ENCODE results near the gene PLA2G4B.

PLA2G4B gene

DNA sequence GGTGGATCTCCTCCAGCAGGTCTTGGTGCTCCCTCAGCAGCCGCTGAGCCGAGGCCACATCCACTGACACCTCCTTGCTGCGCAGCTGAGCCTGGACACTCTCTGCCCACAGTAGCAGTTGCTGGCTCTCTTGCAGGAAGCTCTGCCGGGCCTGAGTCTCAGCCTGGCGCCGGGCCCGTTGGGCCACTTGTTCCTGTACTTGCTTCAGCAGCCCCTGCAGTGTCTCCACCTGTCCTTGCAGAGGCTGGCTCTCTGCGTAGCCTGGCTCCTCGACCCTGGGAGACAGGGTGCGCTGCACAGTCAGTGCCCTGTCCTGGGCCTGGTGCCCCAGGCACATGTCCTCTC, 39.7 kb downstream of the PLA2G4B start:
- Mint-ChIP-seq H3K27ac (no peak overlapping the region), H3K4me1 (peaks cover 6% of the 10 kb centered on the region), H3K4me3 (no peak overlapping the region), H3K36me3 (no peaks in the 10 kb centered on the region), H3K9me3 (no peaks in the 10 kb centered on the region), H3K27me3 (peaks cover 7% of the 10 kb centered on the region)

- Mint-ChIP-seq H3K9me3 (no peaks in the 10 kb centered on the region), H3K4me1 (peaks cover 6% of the 10 kb centered on the region), H3K27ac (no peak overlapping the region), H3K4me3 (no peak overlapping the region), H3K36me3 (no peaks in the 10 kb centered on the region), H3K27me3 (peaks cover 7% of the 10 kb centered on the region)
These were observed 40.7 kb downstream of the PLA2G4B start for GRCh38 chr15:41879321-41879845.

GRCh38 chr15:41880156-41880877, 41.7 kb downstream of the PLA2G4B start:
- Mint-ChIP-seq H3K27me3 (peaks cover 7% of the 10 kb centered on the region), H3K36me3 (no peaks in the 10 kb centered on the region), H3K4me1 (peaks cover 6% of the 10 kb centered on the region), H3K27ac (no peak overlapping the region), H3K9me3 (no peaks in the 10 kb centered on the region), H3K4me3 (no peak overlapping the region)

DNA sequence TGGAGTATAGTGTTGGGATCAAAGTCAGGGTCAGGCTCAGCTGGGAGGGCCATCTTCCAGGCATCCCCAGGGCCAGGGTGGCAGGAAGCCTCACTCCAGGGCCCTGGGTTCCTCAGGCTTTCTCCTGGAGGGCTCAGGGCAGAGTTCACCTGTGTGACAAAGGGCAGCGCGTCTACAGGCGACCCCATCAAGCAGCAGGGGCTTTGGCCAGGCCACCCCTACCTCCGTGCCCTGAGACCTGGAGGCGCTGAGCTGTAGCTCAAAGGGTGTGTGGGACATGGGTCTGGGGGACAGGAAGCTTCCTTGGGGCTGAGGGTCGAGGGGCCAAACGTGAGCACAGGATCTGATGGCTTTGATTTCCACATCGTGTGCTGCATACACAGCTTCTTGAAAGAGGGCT, 42.4 kb downstream of the PLA2G4B start:
- no peak overlapping the region for H3K27ac Mint-ChIP-seq
- H3K36me3 Mint-ChIP-seq = no peaks in the 10 kb centered on the region
- peaks cover 7% of the 10 kb centered on the region for H3K27me3 Mint-ChIP-seq
- peaks cover 6% of the 10 kb centered on the region for H3K4me1 Mint-ChIP-seq
- no peaks in the 10 kb centered on the region for H3K9me3 Mint-ChIP-seq
- peak overlapping the region; percentile 49 for H3K4me3 Mint-ChIP-seq

DNA sequence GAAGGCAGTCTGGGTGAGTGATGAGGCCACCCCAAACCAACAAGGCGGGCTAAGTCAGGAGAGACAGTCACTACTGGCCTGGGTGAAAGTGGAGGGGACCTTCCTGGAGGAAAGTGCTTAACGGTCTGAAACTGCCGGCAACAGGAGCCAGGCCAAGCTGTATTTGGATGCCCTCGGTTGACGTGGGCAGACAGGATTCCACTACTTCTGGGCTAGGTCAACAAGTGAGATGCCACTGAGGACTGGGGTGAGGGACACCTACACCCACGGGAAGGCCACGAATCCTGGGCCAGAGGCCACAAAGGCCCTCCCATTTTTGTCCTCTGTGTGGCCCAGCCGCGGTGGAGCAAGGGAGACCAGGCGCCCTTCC, 42.9 kb downstream of the PLA2G4B start:
- no peak overlapping the region for H3K27ac Mint-ChIP-seq
- H3K27me3 Mint-ChIP-seq = peaks cover 7% of the 10 kb centered on the region
- H3K36me3 Mint-ChIP-seq = no peaks in the 10 kb centered on the region
- peak overlapping the region; percentile 49 for H3K4me3 Mint-ChIP-seq
- no peaks in the 10 kb centered on the region for H3K9me3 Mint-ChIP-seq
- H3K4me1 Mint-ChIP-seq = peaks cover 6% of the 10 kb centered on the region

DNA sequence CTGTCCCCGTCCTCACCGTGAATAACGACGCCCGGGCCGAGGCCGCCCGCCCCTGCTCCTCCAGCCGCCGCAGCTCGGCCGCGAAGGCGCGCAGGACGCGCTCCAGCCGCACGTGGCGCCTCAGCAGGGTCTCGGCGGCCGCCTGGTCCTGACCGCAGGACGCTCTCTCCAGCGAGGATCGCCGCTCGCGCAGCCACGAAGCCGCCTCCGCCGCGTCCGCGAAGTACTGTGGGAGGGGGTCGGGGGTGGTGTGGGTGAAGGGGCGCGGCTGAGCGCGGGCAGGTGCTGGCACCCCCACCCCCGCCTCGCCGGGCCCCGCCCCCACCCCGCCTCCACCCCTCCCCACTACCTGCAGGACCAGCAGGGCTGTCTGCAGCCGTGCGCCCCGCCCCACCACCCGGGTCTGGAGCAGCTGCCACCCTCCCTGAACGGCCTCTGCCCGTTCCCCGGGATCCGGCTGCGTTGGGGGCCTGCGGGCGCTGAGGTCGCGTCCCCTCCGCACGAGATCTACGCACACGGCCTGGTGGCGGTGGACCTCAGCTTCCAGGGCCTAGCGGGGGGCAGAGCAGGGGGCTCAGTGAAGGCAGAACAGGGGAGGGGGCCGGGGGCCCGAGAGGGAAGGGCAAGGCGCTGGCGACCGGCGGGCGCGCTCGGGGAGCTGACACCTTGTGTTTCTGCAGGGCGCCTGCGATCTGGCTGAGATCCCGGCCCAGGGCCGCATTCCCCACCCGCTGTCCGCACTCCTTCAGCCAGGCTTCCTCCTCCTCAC, 43.5 kb downstream of the PLA2G4B start:
- Mint-ChIP-seq H3K9me3 (no peaks in the 10 kb centered on the region), H3K4me3 (no peak overlapping the region), H3K27me3 (peaks cover 7% of the 10 kb centered on the region), H3K27ac (no peak overlapping the region), H3K36me3 (no peaks in the 10 kb centered on the region), H3K4me1 (peaks cover 6% of the 10 kb centered on the region)

- no peaks in the 10 kb centered on the region for H3K9me3 Mint-ChIP-seq
- no peak overlapping the region for H3K4me3 Mint-ChIP-seq
- no peak overlapping the region for H3K27ac Mint-ChIP-seq
- H3K36me3 Mint-ChIP-seq = no peaks in the 10 kb centered on the region
- H3K27me3 Mint-ChIP-seq = peaks cover 7% of the 10 kb centered on the region
- peaks cover 6% of the 10 kb centered on the region for H3K4me1 Mint-ChIP-seq
These were observed 44.2 kb downstream of the PLA2G4B start for GRCh38 chr15:41882689-41883483.

- H3K36me3 Mint-ChIP-seq = no peaks in the 10 kb centered on the region
- no peak overlapping the region for H3K4me3 Mint-ChIP-seq
- no peaks in the 10 kb centered on the region for H3K9me3 Mint-ChIP-seq
- H3K4me1 Mint-ChIP-seq = peaks cover 7% of the 10 kb centered on the region
- peaks cover 7% of the 10 kb centered on the region for H3K27me3 Mint-ChIP-seq
- no peak overlapping the region for H3K27ac Mint-ChIP-seq
These were observed 44.8 kb downstream of the PLA2G4B start for GRCh38 chr15:41883484-41883825.

GRCh38 chr15:41884458-41884857, 45.8 kb downstream of the PLA2G4B start:
- H3K27ac Mint-ChIP-seq = no peak overlapping the region
- H3K36me3 Mint-ChIP-seq = no peaks in the 10 kb centered on the region

DNA sequence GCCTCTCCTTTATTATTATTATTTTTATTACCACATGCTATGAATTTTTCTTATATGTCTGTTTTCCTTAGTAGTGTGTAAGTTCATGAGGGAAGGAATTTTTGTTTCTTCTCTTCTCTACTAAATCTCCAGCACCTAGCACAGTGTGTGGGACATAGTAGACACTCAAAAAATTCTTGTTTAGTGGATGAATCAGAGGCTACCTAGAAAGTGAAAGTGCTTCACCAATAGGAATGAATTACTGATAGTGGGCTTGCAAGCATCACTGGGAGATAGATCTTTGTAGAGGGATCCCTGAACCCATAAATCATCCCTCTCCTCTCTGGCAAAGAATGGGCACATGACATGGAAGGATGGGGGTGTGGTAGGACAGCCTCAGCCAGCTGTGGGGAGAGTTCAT, 46.7 kb downstream of the PLA2G4B start:
- peaks cover 7% of the 10 kb centered on the region for H3K27me3 Mint-ChIP-seq
- H3K9me3 Mint-ChIP-seq = no peaks in the 10 kb centered on the region
- H3K4me1 Mint-ChIP-seq = peaks cover 15% of the 10 kb centered on the region
- H3K27ac Mint-ChIP-seq = no peak overlapping the region
- H3K36me3 Mint-ChIP-seq = no peaks in the 10 kb centered on the region
- H3K4me3 Mint-ChIP-seq = no peak overlapping the region

More at GRCh38 chr15:41884458-41884857, 45.8 kb downstream of the PLA2G4B start:
- Mint-ChIP-seq H3K4me3 (no peak overlapping the region), H3K27me3 (peaks cover 7% of the 10 kb centered on the region), H3K4me1 (peaks cover 15% of the 10 kb centered on the region), H3K9me3 (no peaks in the 10 kb centered on the region)

GRCh38 chr15:41885841-41886240, 47.2 kb downstream of the PLA2G4B start:
- H3K9me3 Mint-ChIP-seq = no peaks in the 10 kb centered on the region
- H3K4me3 Mint-ChIP-seq = no peak overlapping the region
- peaks cover 15% of the 10 kb centered on the region for H3K4me1 Mint-ChIP-seq
- H3K27me3 Mint-ChIP-seq = peaks cover 3% of the 10 kb centered on the region
- H3K36me3 Mint-ChIP-seq = no peaks in the 10 kb centered on the region
- H3K27ac Mint-ChIP-seq = no peak overlapping the region

DNA sequence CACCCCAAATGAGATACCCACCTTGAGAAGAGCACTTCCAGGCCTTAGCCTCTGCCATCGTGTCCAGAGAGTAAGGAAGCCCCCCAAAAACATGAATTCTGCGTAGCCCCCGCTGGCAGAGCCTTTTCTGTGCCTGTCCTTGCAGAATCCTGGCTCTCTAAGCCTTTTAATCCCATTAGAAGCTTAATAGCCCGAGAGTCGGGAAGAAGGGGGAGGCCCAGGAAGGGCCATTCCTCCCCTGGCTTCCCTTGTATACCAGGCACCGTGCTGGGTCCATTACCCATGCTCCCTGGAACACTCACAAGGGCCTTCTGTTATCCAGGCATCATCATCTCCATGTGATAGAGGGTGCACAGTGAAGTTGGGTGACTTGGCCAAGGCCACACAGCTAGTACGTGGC, 48.1 kb downstream of the PLA2G4B start:
- Mint-ChIP-seq H3K4me3 (no peak overlapping the region), H3K27me3 (no peaks in the 10 kb centered on the region), H3K36me3 (no peaks in the 10 kb centered on the region), H3K27ac (no peak overlapping the region), H3K4me1 (peaks cover 9% of the 10 kb centered on the region), H3K9me3 (no peaks in the 10 kb centered on the region)

DNA sequence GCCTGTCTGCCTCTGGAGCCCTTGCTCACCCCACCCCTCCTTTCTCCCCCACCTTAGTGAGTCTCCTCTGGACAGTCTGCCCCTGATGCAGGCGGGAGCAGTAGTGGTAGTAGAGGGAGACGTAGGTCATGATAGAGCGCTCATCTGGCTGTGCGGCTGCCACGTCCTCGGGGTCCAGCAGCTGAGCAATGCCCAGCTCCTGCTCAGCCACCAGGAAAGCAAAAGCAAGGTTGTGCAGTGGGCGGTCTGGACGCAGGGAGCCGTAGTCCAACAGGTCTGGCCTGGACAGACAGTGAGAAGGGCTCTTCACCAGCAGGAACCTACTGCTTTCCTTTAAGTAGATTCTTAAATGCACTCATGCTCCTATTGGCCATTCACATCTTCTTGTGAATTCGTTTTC, 48.5 kb downstream of the PLA2G4B start:
- H3K9me3 Mint-ChIP-seq = no peaks in the 10 kb centered on the region
- H3K27ac Mint-ChIP-seq = no peak overlapping the region
- no peaks in the 10 kb centered on the region for H3K36me3 Mint-ChIP-seq
- H3K4me1 Mint-ChIP-seq = peaks cover 11% of the 10 kb centered on the region
- H3K4me3 Mint-ChIP-seq = no peak overlapping the region
- no peaks in the 10 kb centered on the region for H3K27me3 Mint-ChIP-seq

DNA sequence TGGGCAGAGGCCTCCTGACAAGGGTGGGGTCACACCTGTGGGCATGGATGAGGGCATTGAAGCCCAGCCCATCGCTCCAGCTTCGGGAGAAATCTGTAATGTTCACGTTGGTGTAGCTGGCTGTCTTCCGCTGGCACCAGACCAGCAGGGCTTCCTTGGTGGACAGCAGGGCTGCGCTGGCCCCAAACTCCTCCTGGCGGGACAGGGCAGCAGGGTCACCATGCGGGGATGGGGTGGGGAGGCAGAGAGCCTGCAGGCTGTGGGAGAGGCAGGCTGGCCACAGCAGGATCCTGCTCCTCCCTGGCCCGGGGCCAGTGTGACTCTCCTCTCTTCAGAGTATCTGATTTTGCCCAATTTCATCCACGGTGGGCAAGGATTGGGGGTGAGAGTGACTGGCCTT, 49.2 kb downstream of the PLA2G4B start:
- Mint-ChIP-seq H3K27me3 (no peaks in the 10 kb centered on the region), H3K4me1 (peaks cover 16% of the 10 kb centered on the region), H3K36me3 (no peaks in the 10 kb centered on the region)

DNA sequence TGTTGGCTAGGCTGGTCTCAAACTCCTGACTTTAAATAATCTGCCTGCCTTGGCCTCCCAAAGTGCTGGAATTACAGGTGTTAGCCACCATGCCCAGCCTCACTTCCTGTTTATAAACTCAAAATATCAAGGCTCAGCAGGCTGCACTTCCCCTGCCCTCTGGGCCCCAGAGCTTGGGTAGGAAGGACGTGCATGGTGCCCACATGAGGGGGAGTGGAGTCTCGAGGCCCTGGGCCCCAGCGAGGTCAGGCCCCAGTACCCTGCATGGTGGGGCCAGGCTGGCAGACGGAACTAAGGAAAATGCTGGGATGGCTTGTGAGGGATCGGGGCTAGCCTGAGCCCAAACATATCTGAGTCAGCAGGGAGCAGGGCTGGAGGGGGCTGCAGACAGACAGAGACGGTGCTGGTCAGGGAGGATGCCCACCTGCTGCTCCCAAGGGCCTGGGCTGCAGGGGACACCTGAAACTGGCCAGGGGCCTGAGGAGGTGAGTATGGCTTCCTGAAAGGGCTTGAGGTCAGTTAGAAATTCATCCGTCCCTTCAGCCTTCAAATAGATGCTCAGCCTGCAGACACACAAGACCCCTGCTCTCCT, 50.1 kb downstream of the PLA2G4B start:
- Mint-ChIP-seq H3K27ac (no peak overlapping the region), H3K4me3 (no peak overlapping the region), H3K4me1 (peaks cover 22% of the 10 kb centered on the region), H3K36me3 (no peaks in the 10 kb centered on the region), H3K9me3 (no peaks in the 10 kb centered on the region), H3K27me3 (no peaks in the 10 kb centered on the region)

More for the DNA sequence above, 49.2 kb downstream of the PLA2G4B start:
- Mint-ChIP-seq H3K9me3 (no peaks in the 10 kb centered on the region), H3K4me3 (no peak overlapping the region), H3K27ac (no peak overlapping the region)
